Stimulated activated CD8-positive, alpha-beta memory T cell treated with anti-CD3 and anti-CD28 coated beads, Interleukin-15, amount 100 ng/mL, for 4 hours (primary cell): ENCODE measurements around the gene PDXDC1.
"Not testable (repeated sequence)": the region's sequence is repeated elsewhere in the genome, so short reads cannot be mapped to it uniquely, and the experiment has no call there.

Experiments
- DNase-seq, 2 donors: peaks; one replicate each; pipeline ENCODE4 v3.0.0-alpha.2; 2020; ENCODE audit warnings: low read depth in 2 of 2

Gene PDXDC1

GRCh38 chr16:15133554-15133953, 158.7 kb downstream of the PDXDC1 start:
- DNase-seq = not testable (repeated sequence)

GRCh38 chr16:15134752-15135482, 160.1 kb downstream of the PDXDC1 start:
- DNase-seq = not testable (repeated sequence)

GRCh38 chr16:15135483-15136360, 160.9 kb downstream of the PDXDC1 start:
- not testable (repeated sequence) for DNase-seq

- not testable (repeated sequence) for DNase-seq
These were observed 162.7 kb downstream of the PDXDC1 start for GRCh38 chr16:15137514-15137913.

GRCh38 chr16:15140444-15141365, 165.9 kb downstream of the PDXDC1 start:
- DNase-seq = not testable (repeated sequence)

- no peak for DNase-seq
These were observed 166.8 kb downstream of the PDXDC1 start for GRCh38 chr16:15141586-15141985.

- not testable (repeated sequence) for DNase-seq
These were observed 167.5 kb downstream of the PDXDC1 start for GRCh38 chr16:15142107-15142890.

GRCh38 chr16:15142891-15143600, 168.2 kb downstream of the PDXDC1 start:
- not testable (repeated sequence) for DNase-seq

- DNase-seq = not testable (repeated sequence)
These were observed 168.8 kb downstream of the PDXDC1 start for GRCh38 chr16:15143601-15144091.

GRCh38 chr16:15144092-15144631, 169.3 kb downstream of the PDXDC1 start:
- not testable (repeated sequence) for DNase-seq

GRCh38 chr16:15144781-15145417, 170.1 kb downstream of the PDXDC1 start:
- not testable (repeated sequence) for DNase-seq

- DNase-seq = not testable (repeated sequence)
These were observed 170.8 kb downstream of the PDXDC1 start for GRCh38 chr16:15145418-15146263.

GRCh38 chr16:15146264-15146662, 171.4 kb downstream of the PDXDC1 start:
- not testable (repeated sequence) for DNase-seq

GRCh38 chr16:15148831-15149230, 174.0 kb downstream of the PDXDC1 start:
- not testable (repeated sequence) for DNase-seq

- DNase-seq = not testable (repeated sequence)
These were observed 174.4 kb downstream of the PDXDC1 start for GRCh38 chr16:15149260-15149659.

- DNase-seq = not testable (repeated sequence)
These were observed 179.2 kb downstream of the PDXDC1 start for GRCh38 chr16:15154005-15154404.

- peak; percentile 81 for DNase-seq
These were observed 180.1 kb downstream of the PDXDC1 start for GRCh38 chr16:15154650-15155562.
